Mesothelial cell of epicardium (in vitro differentiated cells): ENCODE measurements around the gene IL6ST. TPM values are rescaled to one million over a fixed set of nuclear protein-coding genes. Genes with fewer than 3 reads are reported as not detected.

Source experiments
- DNase-seq, 2 experiments: peaks; one replicate each; pipeline ENCODE4 v3.0.0; 2021; ENCODE audit warnings: low spot score in 2 of 2; ENCODE audit not compliant: unreplicated experiment in 2 of 2
- H3K27ac Mint-ChIP-seq: 2 replicates; pipeline ENCODE4 v1.8.0; 2021; ENCODE audit warnings: mixed read lengths
- H3K27me3 Mint-ChIP-seq: 2 replicates; pipeline ENCODE4 v1.8.0; 2021; ENCODE audit warnings: low read depth, mixed read lengths
- H3K36me3 Mint-ChIP-seq: 2 replicates; pipeline ENCODE4 v1.8.0; 2021; ENCODE audit warnings: mixed read lengths
- H3K4me1 Mint-ChIP-seq: 2 replicates; pipeline ENCODE4 v1.8.0; 2021; ENCODE audit warnings: mixed read lengths
- H3K4me3 Mint-ChIP-seq: 2 replicates; pipeline ENCODE4 v1.8.0; 2021; ENCODE audit warnings: mild to moderate bottlenecking, moderate library complexity, mixed read lengths
- H3K9me3 Mint-ChIP-seq: 2 replicates; pipeline ENCODE4 v1.8.0; 2021; ENCODE audit warnings: mixed read lengths
- total RNA-seq: library from RNA; stranded (reverse); gene quantifications from 3 replicates; pipeline ENCODE4 v1.2.1, GENCODE V29; 2021
- TF ChIP-seq, protein P1 (sequence below): fragments of 200-600 bp; sonication (generic); IDR thresholded peaks from one replicate; pipeline ENCODE4 v1.5.0; 2021; ENCODE audit warnings: antibody characterized with exemption; ENCODE audit not compliant: unreplicated experiment

Gene IL6ST
- total RNA-seq, 1 donor from 2014 or later = 373 TPM

DNA sequence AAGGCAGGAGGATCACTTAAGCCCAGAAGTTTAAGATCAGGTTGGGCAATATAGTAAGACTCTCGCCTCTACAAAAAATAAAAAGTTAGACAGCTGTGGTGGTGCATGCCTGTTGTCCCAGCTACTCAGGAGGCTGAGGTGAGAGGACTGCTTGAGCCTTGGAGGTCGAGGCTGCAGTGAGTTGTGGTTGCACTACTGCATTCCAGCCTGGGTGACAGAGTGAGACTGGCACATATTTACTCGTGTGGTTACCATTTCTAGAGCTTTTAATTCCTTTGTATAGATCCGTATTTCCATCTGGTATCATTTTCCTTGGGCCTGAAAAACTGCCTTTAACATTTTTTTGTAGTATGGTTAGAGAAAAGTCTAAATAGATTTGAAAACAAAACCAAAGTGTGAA is 7.8 kb downstream of the IL6ST start:
- no peaks in the 10 kb centered on the region for H3K27me3 Mint-ChIP-seq
- peaks cover 19% of the 10 kb centered on the region for H3K36me3 Mint-ChIP-seq
- no peak overlapping the region for H3K27ac Mint-ChIP-seq
- H3K4me3 Mint-ChIP-seq = no peak overlapping the region
- H3K4me1 Mint-ChIP-seq = peaks cover 37% of the 10 kb centered on the region
- TF ChIP-seq, protein P1, sequence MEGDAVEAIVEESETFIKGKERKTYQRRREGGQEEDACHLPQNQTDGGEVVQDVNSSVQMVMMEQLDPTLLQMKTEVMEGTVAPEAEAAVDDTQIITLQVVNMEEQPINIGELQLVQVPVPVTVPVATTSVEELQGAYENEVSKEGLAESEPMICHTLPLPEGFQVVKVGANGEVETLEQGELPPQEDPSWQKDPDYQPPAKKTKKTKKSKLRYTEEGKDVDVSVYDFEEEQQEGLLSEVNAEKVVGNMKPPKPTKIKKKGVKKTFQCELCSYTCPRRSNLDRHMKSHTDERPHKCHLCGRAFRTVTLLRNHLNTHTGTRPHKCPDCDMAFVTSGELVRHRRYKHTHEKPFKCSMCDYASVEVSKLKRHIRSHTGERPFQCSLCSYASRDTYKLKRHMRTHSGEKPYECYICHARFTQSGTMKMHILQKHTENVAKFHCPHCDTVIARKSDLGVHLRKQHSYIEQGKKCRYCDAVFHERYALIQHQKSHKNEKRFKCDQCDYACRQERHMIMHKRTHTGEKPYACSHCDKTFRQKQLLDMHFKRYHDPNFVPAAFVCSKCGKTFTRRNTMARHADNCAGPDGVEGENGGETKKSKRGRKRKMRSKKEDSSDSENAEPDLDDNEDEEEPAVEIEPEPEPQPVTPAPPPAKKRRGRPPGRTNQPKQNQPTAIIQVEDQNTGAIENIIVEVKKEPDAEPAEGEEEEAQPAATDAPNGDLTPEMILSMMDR = no peak
- no peak for DNase-seq
- peaks cover 13% of the 10 kb centered on the region for H3K9me3 Mint-ChIP-seq

DNA sequence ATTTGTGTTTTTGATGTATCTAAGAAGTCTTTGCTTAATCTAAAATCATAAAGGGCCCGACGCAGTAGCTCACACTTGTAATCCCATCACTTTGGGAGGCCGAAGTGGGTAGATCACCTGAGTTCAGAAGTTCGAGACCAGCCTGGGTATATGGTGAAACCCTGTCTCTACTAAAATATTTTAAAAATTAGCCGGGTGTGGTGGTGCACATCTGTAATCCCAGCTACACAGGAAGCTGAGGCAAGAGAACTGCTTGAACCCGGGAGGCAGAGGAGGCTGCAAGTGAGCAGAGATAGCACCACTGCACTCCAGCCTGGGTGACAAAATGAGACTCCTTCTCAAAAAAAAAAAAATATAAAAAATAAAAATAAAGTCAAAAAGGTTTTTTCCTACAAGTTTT is 9.6 kb downstream of the IL6ST start:
- H3K27ac Mint-ChIP-seq = peak overlapping the region; percentile 16
- no peak for DNase-seq
- TF ChIP-seq, protein P1 = no peak
- no peaks in the 10 kb centered on the region for H3K27me3 Mint-ChIP-seq
- H3K4me1 Mint-ChIP-seq = peaks cover 25% of the 10 kb centered on the region
- H3K36me3 Mint-ChIP-seq = peaks cover 19% of the 10 kb centered on the region
- peaks cover 8% of the 10 kb centered on the region for H3K9me3 Mint-ChIP-seq
- H3K4me3 Mint-ChIP-seq = no peak overlapping the region

GRCh38 chr5:55983986-55984385 is 10.8 kb downstream of the IL6ST start:
- no peak for DNase-seq
- peaks cover 19% of the 10 kb centered on the region for H3K4me1 Mint-ChIP-seq
- H3K36me3 Mint-ChIP-seq = peaks cover 22% of the 10 kb centered on the region
- TF ChIP-seq, protein P1 = no peak
- H3K27me3 Mint-ChIP-seq = no peaks in the 10 kb centered on the region
- H3K9me3 Mint-ChIP-seq = peaks cover 8% of the 10 kb centered on the region
- peak overlapping the region; percentile 42 for H3K4me3 Mint-ChIP-seq
- H3K27ac Mint-ChIP-seq = peak overlapping the region; percentile 52

- H3K4me3 Mint-ChIP-seq = peak overlapping the region; percentile 38
- peaks cover 25% of the 10 kb centered on the region for H3K36me3 Mint-ChIP-seq
- TF ChIP-seq, protein P1 = no peak
- H3K4me1 Mint-ChIP-seq = peaks cover 23% of the 10 kb centered on the region
- no peaks in the 10 kb centered on the region for H3K27me3 Mint-ChIP-seq
- no peak for DNase-seq
- peak overlapping the region; percentile 70 for H3K27ac Mint-ChIP-seq
- H3K9me3 Mint-ChIP-seq = peaks cover 8% of the 10 kb centered on the region
Observed at GRCh38 chr5:55982957-55983381, 11.8 kb downstream of the IL6ST start.

DNA sequence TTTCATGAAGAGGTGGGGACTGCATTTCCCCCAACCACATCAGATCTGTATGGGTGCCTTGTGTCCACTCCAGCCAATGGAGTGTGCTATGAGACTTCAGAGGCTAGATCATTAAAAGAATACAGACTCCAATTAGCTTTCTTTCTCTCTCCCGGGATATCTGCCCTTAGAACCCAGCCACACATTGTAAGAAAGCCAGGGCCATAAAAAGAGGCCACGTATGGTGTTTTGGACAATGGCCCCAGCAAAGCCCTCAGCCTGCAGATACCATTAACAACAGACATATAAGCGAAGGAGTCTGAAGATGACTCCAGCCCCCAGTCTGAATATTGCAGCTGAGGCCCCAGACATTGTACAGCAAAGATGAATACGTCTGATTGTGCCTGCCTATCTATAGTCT is 21.5 kb downstream of the IL6ST start:
- TF ChIP-seq, protein P1 = no peak
- no peak for DNase-seq
- no peak overlapping the region for H3K4me3 Mint-ChIP-seq
- peak overlapping the region; percentile 14 for H3K27ac Mint-ChIP-seq
- peaks cover 4% of the 10 kb centered on the region for H3K4me1 Mint-ChIP-seq
- H3K9me3 Mint-ChIP-seq = no peaks in the 10 kb centered on the region
- peaks cover 32% of the 10 kb centered on the region for H3K36me3 Mint-ChIP-seq
- no peaks in the 10 kb centered on the region for H3K27me3 Mint-ChIP-seq

DNA sequence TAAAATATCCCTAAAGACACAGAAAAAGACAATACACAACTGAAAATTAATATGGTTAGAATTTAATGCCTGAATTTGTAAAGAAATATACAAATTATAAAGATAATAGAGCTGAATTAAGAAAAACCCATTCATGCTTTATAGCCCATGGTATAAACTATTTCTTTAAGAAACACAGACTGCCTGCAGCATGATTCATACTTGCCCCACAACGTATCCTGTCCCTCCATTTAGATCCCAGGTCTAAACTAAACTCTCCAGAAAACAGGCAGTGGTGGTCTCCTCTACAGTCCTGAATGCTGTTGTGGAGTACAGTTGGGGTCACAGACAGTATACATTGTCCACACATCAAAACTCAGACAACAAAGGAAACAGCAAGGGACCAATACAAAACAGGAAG is 24.8 kb downstream of the IL6ST start:
- Mint-ChIP-seq H3K27ac (peak overlapping the region; percentile 45), H3K4me1 (peaks cover 8% of the 10 kb centered on the region), H3K9me3 (no peaks in the 10 kb centered on the region), H3K4me3 (no peak overlapping the region), H3K36me3 (peaks cover 23% of the 10 kb centered on the region), H3K27me3 (no peaks in the 10 kb centered on the region)
- TF ChIP-seq, protein P1 = no peak
- DNase-seq = no peak
